Head of caudate nucleus (tissue), 42 donors: ENCODE data around the gene NAV2.
"Not testable (repeated sequence)": the region's sequence is repeated elsewhere in the genome, so short reads cannot be mapped to it uniquely, and the experiment has no call there.

ENCODE experiments used
- DNase-seq, 42 donors: peaks; one replicate each; pipeline versions ENCODE4 v3.0.0 to v3.0.0-alpha.2; 2020 to 2021; ENCODE audit warnings: mixed read lengths in 7 of 42
- intact Hi-C: fragments of 100-400 bp; cut with DNase I; formaldehyde crosslinking; loops from one replicate; pipeline ENCODE4 v1.15.0; 2022

Gene NAV2

GRCh38 chr11:20111871-20112270, 399.2 kb downstream of the NAV2 start:
- intact Hi-C loops = loop anchor here (10.0 kb wide), 1 partner anchor 167 kb away; no protein-coding TSS in a partner anchor
- no peak for DNase-seq

GRCh38 chr11:20112291-20113148, 399.9 kb downstream of the NAV2 start:
- peak; percentile 65 to 94 (median 82) for DNase-seq
- intact Hi-C loops = loop anchor here (10.0 kb wide), 1 partner anchor 168 kb away; no protein-coding TSS in a partner anchor

- intact Hi-C loops = loop anchor here (10.0 kb wide), 1 partner anchor 168 kb away; no protein-coding TSS in a partner anchor
- DNase-seq = no peak
Measured at GRCh38 chr11:20113149-20113438, 400.5 kb downstream of the NAV2 start.

GRCh38 chr11:20114588-20114987, 402.0 kb downstream of the NAV2 start:
- DNase-seq = no peak
- intact Hi-C loops = loop anchor here (10.0 kb wide), 1 partner anchor 170 kb away; no protein-coding TSS in a partner anchor

GRCh38 chr11:20116825-20117224, 404.2 kb downstream of the NAV2 start:
- intact Hi-C loops = loop anchor here (10.0 kb wide), 1 partner anchor 172 kb away; no protein-coding TSS in a partner anchor
- DNase-seq = no peak

DNA sequence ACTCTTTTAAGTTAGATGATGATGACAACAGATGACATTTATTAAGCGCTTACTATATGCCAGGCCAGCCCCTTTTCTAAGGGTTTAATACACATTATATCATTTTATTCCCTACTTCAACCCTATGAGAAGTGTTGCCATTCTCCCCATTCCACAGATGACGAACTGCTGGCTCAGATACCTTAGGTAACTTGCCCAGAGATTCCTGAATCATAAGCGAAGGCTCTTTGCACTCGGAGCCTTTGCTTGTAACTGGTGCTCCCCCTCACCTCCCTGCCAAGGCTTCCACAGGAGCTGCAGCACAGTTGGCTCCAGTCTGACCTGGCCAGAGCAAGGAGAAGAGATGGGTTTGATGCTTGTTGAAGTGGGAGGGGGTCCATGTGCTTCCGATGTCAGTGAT, 404.7 kb downstream of the NAV2 start:
- intact Hi-C loops = loop anchor here (10.0 kb wide), 1 partner anchor 172 kb away; no protein-coding TSS in a partner anchor
- no peak for DNase-seq

GRCh38 chr11:20118209-20118608, 405.6 kb downstream of the NAV2 start:
- intact Hi-C loops = loop anchor here (10.0 kb wide), 1 partner anchor 173 kb away; no protein-coding TSS in a partner anchor
- DNase-seq = no peak

DNA sequence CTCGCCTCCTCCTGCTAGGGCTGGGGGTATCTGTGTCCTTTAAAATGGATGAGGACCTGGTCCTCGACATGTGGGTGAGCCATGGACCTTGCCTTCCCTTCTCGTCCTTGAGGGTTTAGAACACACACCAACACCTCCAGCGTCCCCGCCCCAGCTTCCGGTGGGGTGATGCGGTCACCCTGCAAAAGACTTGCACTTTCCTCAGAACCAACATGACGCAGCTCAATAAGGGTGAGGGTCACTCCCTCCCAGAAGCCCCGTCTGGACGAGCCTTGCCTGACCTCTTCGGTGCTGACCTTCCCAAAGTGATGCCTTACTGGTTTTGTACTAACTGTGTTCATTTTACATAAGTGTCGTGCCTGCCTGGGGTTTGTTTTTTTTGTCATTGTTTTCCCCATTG, 406.7 kb downstream of the NAV2 start:
- DNase-seq = no peak
- intact Hi-C loops = loop anchor here (10.0 kb wide), 1 partner anchor 175 kb away; no protein-coding TSS in a partner anchor

GRCh38 chr11:20120134-20120925, 407.7 kb downstream of the NAV2 start:
- intact Hi-C loops = no loop called here
- DNase-seq = no peak

- intact Hi-C loops = no loop called here
Measured at GRCh38 chr11:20122131-20122530, 409.5 kb downstream of the NAV2 start.

DNA sequence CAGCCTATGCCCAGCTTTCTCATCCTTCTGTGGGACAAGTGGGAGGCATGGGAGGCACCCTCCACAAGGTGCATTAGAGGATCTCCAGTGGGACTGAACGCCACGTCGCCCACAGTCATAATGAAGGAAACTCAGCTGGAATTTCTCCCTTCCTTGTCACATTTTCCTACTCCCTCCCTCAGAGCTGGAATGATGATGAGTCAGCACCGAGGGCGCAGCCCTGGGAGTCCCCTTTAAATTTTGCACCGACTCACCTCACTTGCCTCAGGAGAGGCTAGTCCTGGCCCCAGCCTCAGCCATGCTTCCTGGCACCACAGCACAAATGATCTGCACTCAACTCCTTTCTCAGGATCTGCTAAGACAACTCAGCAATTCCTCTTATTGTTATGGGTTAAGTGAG, 413.3 kb downstream of the NAV2 start:
- intact Hi-C loops = loop anchor here (5.0 kb wide), 2 partner anchors 211 to 226 kb away; no protein-coding TSS in a partner anchor
- DNase-seq = peak in 18 of 42 donors; percentile 15 to 54 (median 30)

More at GRCh38 chr11:20122131-20122530, 409.5 kb downstream of the NAV2 start:
- no peak for DNase-seq

DNA sequence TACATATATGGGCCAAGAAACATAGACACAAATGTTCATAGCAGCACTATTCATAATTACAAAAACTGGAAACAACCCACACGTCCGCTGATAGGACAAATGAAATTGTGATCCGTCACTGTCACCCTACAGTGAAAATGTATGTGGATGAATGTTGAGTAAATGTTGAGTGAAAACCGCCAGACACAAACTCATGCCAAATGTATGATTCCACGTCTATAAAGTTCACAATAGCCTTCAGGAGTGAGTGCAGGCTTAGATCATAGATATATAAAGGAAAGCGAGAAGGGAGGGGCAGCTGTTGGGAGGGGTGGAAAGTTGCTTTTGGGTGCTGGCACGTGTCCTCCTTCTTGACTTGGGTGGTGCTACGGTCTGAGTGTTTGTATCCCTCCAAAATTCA, 414.1 kb downstream of the NAV2 start:
- no peak for DNase-seq
- intact Hi-C loops = loop anchor here (5.0 kb wide), 2 partner anchors 211 to 226 kb away; no protein-coding TSS in a partner anchor

DNA sequence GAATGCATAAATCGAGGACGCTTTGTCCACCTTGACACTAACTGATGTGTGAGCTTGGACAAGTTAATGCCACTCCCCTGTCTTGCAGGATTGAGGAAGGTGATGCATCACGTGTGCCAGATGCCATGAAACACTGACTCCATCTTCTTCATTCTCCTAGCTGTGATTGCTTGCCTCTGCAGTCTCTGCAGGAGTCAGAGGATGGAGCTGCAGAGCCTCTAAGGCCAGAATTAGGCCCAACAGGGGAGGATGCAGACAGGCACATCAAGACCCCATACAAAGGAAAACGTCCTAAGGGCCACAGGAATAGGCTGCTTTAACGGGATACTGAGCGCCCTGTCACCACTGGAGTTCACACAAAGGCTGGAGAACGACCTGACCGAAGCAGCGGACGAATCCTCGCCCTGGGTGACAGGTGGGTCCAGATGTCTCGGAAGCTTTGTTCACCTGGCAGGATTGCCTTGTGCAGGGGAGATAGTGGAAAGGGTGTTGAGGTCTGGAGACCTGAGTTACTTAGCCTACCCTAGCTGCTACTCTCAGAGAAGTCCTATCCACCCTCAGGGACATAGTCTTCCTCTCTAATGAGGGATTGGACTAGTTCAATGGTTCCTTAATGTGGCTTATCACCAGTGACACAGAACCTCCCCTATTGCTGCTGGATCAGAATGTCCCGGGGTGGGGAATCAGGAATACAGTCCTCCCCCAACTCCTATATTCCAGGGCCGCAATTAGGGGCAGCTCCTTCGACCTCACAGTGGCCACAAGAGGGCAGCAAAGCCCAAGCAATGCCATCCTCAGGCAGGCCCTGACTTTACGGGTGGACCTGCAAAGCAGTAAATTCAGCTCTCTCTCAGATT, 415.3 kb downstream of the NAV2 start:
- intact Hi-C loops = loop anchor here (5.0 kb wide), 2 partner anchors 209 to 224 kb away; no protein-coding TSS in a partner anchor
- DNase-seq = peak; percentile 62 to 96 (median 90)

DNA sequence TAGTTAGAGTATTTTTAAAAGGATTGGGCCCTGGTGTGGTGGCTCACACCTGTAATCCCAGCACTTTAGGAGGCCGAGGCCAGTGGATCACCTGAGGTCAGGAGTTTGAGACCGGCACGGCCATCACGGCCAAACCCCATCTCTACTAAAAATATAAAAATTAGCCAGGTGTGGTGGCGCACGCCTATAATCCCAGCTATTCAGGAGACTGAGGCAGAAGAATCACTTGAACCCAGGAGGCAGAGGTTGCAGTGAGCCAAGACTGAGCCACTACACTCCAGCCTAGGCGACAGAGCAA, 415.8 kb downstream of the NAV2 start:
- not testable (repeated sequence) for DNase-seq
- intact Hi-C loops = loop anchor here (5.0 kb wide), 2 partner anchors 209 to 224 kb away; no protein-coding TSS in a partner anchor

DNA sequence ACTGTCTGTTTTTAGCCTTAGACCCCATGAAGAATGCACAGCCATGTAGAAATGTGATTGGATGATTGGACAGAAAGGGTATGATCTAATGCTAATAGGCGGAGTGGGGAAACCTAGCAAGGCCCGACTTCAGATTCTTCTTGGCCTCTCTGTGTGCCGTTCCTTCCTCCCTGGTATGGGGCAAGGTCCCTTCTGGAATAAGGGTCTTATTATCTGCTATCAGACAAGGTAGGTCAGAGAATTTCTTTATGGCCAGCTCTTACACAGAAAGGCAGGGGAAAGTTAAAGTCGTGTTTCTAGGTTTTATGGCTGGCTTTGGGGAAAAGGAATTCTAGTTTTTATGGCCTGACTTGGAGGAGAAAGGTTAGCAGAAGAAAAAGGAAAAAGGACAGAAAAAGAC, 417.0 kb downstream of the NAV2 start:
- no peak for DNase-seq

DNA sequence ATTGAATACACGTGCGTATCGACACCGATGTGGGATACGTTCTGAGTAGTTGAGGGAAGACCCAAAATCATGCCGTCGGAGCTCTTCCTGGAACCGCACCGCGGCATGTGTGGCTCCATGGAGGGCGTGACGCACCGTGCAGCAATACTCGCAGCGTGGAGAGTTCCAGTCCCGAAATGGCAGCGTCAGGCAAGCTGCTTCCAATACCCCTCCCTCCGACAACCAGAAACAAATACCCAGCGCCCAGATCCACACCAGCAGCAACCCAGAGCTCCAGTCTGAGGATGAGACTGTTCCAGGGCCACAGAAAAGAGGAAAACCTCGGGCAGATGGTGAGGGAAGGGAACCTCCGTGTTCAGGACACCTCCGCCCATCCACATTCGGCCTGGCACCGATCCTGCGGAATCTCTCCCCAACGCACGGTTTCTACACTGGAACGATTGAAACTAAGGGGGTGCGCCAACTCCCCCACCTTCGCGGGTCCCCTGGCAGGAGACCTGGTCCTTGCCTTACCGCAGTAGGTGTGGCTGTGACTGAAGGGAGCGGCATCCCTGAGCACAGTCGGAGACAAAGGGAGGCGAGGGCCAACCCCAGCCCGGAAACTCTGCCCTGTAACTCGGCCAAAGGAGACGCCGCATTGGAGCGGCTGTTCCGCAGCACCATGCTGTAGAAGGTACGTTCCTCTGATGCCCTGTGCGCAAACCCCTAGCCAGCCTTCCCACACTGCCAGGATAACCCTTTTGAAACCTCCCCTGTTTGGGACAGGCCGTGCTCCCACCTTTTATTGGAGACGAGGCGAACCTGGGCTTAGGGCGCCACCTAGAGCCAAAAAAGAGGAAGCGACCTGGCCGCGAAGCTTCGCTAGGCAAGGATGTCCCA, 419.4 kb downstream of the NAV2 start:
- peak; percentile 46 to 88 (median 68) for DNase-seq
- intact Hi-C loops = no loop called here

More for the DNA sequence above, 417.0 kb downstream of the NAV2 start:
- intact Hi-C loops = loop anchor here (5.0 kb wide), 2 partner anchors 208 to 223 kb away; no protein-coding TSS in a partner anchor

GRCh38 chr11:20132667-20133039, 420.0 kb downstream of the NAV2 start:
- DNase-seq = no peak
- intact Hi-C loops = no loop called here
